SK-N-SH (cell line): Measurements from ENCODE around the gene NFX1. TPM values are rescaled to one million over a fixed set of nuclear protein-coding genes. Genes with fewer than 3 reads are reported as not detected.
"Not testable (repeated sequence)": the region's sequence is repeated elsewhere in the genome, so short reads cannot be mapped to it uniquely, and the experiment has no call there.

Experiments
- CTCF ChIA-PET: fragments of 300-600, 350-600 bp; formaldehyde crosslinking; extraction: SDS; loops from one replicate; lab custom pipeline; 2021; lab: Yijun Ruan, JAX
- POLR2A ChIA-PET: fragments of 350-600 bp; sonication (Branson Sonifier 250); formaldehyde crosslinking; extraction: SDS; loops from one replicate; lab custom pipeline; 2020; ENCODE audit warnings: antibody characterized with exemption, inconsistent platforms; lab: Yijun Ruan, JAX
- DNase-seq: peaks from one replicate; pipeline ENCODE4 v3.0.0; 2012
- H2AFZ ChIP-seq: fragments of 200-600 bp; sonication (generic); 2 replicates; pipeline ENCODE4 v1.8.1; 2016; ENCODE audit warnings: antibody characterized with exemption, mild to moderate bottlenecking, low read depth
- H3F3A ChIP-seq: fragments of 200-600 bp; sonication (generic); replicated peaks from 2 replicates; pipeline ENCODE3; 2016; ENCODE audit warnings: antibody characterized with exemption, mild to moderate bottlenecking; ENCODE audit not compliant: insufficient read depth
- H3K27ac ChIP-seq, 2 experiments: fragments of 200-500 bp in 1 of 2; fragments of 200-600 bp in 1 of 2; sonication (Bioruptor generic) in 1 of 2; sonication (generic), shearing (Covaris generic) in 1 of 2; 2 replicates each; pipeline versions ENCODE4 v1.5.1 to v1.6.1; 2014 to 2016; ENCODE audit warnings: low read depth in 2 of 2, inconsistent platforms in 1 of 2, low read length in 1 of 2, mild to moderate bottlenecking in 1 of 2, mixed read lengths in 1 of 2
- H3K27me3 ChIP-seq: fragments of 200-600 bp; sonication (generic), shearing (Covaris generic); 2 replicates; pipeline ENCODE4 v1.6.1; 2016; ENCODE audit warnings: mixed run types; ENCODE audit not compliant: insufficient read depth
- H3K36me3 ChIP-seq, 2 experiments: fragments of 200-500 bp in 1 of 2; fragments of 200-600 bp in 1 of 2; sonication (Bioruptor generic) in 1 of 2; sonication (generic) in 1 of 2; replicated peaks in 1 of 2; 2 replicates each; pipeline versions ENCODE3 to v1.5.1; 2014 to 2016; ENCODE audit warnings: low read length in 1 of 2, mild to moderate bottlenecking in 1 of 2; ENCODE audit not compliant: insufficient read depth in 2 of 2, control insufficient read depth in 1 of 2
- H3K4me1 ChIP-seq, 2 experiments: fragments of 200-500 bp in 1 of 2; fragments of 200-600 bp in 1 of 2; sonication (Bioruptor generic) in 1 of 2; sonication (generic), shearing (Covaris generic) in 1 of 2; 2 replicates each; pipeline versions ENCODE4 v1.5.1 to v1.6.1; 2014 to 2016; ENCODE audit warnings: low read depth in 1 of 2, low read length in 1 of 2, mixed run types in 1 of 2; ENCODE audit not compliant: insufficient read depth in 2 of 2, control insufficient read depth in 1 of 2
- H3K4me2 ChIP-seq: fragments of 200-600 bp; sonication (generic), shearing (Covaris generic); 2 replicates; pipeline ENCODE4 v1.6.1; 2017; ENCODE audit warnings: mixed run types
- H3K4me3 ChIP-seq, 2 experiments: fragments of 200-500 bp in 1 of 2; fragments of 200-600 bp in 1 of 2; sonication (Bioruptor generic) in 1 of 2; sonication (generic), shearing (Covaris generic) in 1 of 2; 2 replicates each; pipeline versions ENCODE4 v1.5.1 to v1.8.1; 2014 to 2016; ENCODE audit warnings: low read depth in 2 of 2, inconsistent platforms in 1 of 2, low read length in 1 of 2, mild to moderate bottlenecking in 1 of 2, mixed read lengths in 1 of 2, moderate library complexity in 1 of 2
- H3K79me2 ChIP-seq: fragments of 200-600 bp; sonication (generic); 2 replicates; pipeline ENCODE4 v1.8.1; 2017; ENCODE audit warnings: mild to moderate bottlenecking; ENCODE audit not compliant: insufficient read depth
- H3K9ac ChIP-seq: fragments of 200-600 bp; sonication (generic); 2 replicates; pipeline ENCODE4 v1.6.1; 2017; ENCODE audit warnings: mixed run types
- H3K9me2 ChIP-seq: fragments of 200-600 bp; sonication (generic); 2 replicates; pipeline ENCODE4 v1.6.1; 2017; ENCODE audit warnings: mixed run types
- H3K9me3 ChIP-seq: fragments of 200-600 bp; sonication (generic); 2 replicates; pipeline ENCODE4 v1.6.1; 2017; ENCODE audit warnings: mixed run types, mild to moderate bottlenecking, moderate library complexity
- H4K20me1 ChIP-seq: fragments of 200-600 bp; sonication (generic); 2 replicates; pipeline ENCODE4 v1.6.1; 2017; ENCODE audit warnings: mild to moderate bottlenecking, mixed run types; ENCODE audit not compliant: insufficient read depth
- CHD2 ChIP-seq: fragments of 150-350 bp; IDR thresholded peaks from 2 replicates; pipeline ENCODE4 v1.6.1; 2018; ENCODE audit warnings: low read length; ENCODE audit not compliant: partially characterized antibody
- ELF1 ChIP-seq: IDR thresholded peaks from 2 replicates; pipeline ENCODE4 v1.4.0; 2012
- EZH2phosphoT487 ChIP-seq: fragments of 200-600 bp; sonication (generic); IDR thresholded peaks from 2 replicates; pipeline ENCODE4 v1.6.1; 2017; ENCODE audit warnings: low read depth, mixed run types, mild to moderate bottlenecking, antibody characterized with exemption, moderate library complexity, borderline replicate concordance
- JUND ChIP-seq: IDR thresholded peaks from 2 replicates; pipeline ENCODE4 v1.4.0; 2012
- MEF2A ChIP-seq: IDR thresholded peaks from 2 replicates; pipeline ENCODE4 v1.4.0; 2012; ENCODE audit warnings: low read depth, borderline replicate concordance
- TAF1 ChIP-seq: IDR thresholded peaks from 2 replicates; pipeline ENCODE4 v1.6.1; 2012; ENCODE audit warnings: low read depth, mild to moderate bottlenecking, low read length, moderate library complexity, borderline replicate concordance
- WGBS: methylation state at CpG from one replicate; pipeline ENCODE4 v1.1.6; 2017; ENCODE audit warnings: low lambda C conversion rate; 5-methylcytosine and 5-hydroxymethylcytosine counted together
- polyA plus RNA-seq, 3 experiments: library from polyadenylated mRNA; depleted of rRNA; stranded (reverse); fragments of >200 nt; gene quantifications; 2 replicates each; pipeline ENCODE4 v1.2.3, GENCODE V29; 2012
- TF ChIP-seq, protein P1 (sequence below): IDR thresholded peaks from 2 replicates; pipeline ENCODE4 v1.4.0; 2012; ENCODE audit warnings: low read depth, borderline replicate concordance
- TF ChIP-seq, protein P2 (sequence below): fragments of 200-600 bp; sonication (generic); IDR thresholded peaks from 2 replicates; pipeline ENCODE4 v1.6.1; 2017; ENCODE audit warnings: antibody characterized with exemption, mild to moderate bottlenecking, moderate library complexity

Gene NFX1
- polyA plus RNA-seq, 1 of the 3 experiments (the other 2 are of a cell fraction), result 19.6 TPM

DNA sequence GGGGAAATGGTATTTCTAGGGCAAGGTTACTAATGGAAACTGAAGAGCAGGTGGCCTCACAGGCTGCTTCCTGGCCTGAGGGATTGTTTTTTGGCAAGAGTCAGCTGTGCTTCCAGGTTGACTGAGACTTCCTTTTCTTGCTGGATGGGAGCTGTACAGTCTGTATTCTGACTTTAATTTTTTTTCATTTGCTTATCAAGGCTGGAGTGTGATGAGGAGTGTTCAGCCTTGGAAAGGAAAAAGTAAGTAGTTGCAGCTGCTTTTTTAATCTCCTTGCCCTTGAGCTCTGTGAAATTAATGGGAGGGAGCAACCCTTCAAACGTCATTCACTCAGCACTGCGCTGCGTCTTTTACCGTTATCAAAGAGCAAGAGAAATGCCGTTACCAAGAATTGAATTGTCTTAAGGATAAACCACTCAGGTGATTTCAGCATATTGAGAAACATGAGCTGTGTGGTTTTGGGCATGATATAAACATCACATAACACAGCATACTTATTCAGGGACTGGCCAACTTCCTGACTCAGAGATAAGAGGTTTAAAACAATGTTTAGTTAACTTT, 64.4 kb downstream of the NFX1 start (continued):
- TF ChIP-seq, protein P1, sequence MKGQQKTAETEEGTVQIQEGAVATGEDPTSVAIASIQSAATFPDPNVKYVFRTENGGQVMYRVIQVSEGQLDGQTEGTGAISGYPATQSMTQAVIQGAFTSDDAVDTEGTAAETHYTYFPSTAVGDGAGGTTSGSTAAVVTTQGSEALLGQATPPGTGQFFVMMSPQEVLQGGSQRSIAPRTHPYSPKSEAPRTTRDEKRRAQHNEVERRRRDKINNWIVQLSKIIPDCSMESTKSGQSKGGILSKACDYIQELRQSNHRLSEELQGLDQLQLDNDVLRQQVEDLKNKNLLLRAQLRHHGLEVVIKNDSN, result no peak
- TF ChIP-seq TAF1 (no peak), CHD2 (no peak), MEF2A (no peak), EZH2phosphoT487 (no peak), JUND (no peak)

DNA sequence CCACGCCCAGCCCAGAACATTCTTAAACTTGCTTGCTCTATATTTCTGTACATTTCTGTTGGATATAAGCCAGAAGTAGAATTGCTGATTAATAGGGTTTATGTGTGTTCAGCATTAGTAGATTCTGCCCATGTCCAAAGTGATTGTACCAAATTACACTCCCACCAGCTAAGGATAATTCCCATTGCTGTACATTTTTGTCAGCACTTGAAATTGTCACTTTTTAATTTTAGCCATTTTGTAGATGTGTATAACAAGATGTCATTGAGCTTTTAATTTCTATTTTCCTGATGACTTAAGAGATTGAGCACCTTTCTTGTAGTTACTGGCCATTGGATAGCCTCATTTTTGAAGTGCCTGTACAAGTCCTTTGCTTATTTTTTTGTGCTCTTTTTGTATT, 65.6 kb downstream of the NFX1 start:
- H3K36me3 ChIP-seq, result peaks cover 6 to 9% of the 10 kb centered on the region in 2 experiments
- H3K9me3 ChIP-seq, result no peaks in the 10 kb centered on the region
- WGBS, result 86% methylated on average over 1 of the region's 1 CpG
- H3F3A ChIP-seq, result peaks cover 5% of the 10 kb centered on the region
- H3K4me1 ChIP-seq, result peaks cover 0 to 3% of the 10 kb centered on the region in 2 experiments; a peak in 1 of 4 replicates
- ChIA-PET CTCF (interaction anchor here (0.7 to 4.4 kb wide), 2 partner anchors 9 to 19 kb away, joined by 3 to 17 read pairs; no protein-coding TSS in a partner anchor), POLR2A (no interaction called here)
- H4K20me1 ChIP-seq, result no peaks in the 10 kb centered on the region
- DNase-seq, result no peak
- no peak overlapping the region for H3K9ac ChIP-seq
- no peaks in the 10 kb centered on the region for H3K9me2 ChIP-seq
- no peak overlapping the region for H3K27ac ChIP-seq
- no peaks in the 10 kb centered on the region for H3K27me3 ChIP-seq
- H3K4me3 ChIP-seq, result no peak overlapping the region
- TF ChIP-seq, protein P2, sequence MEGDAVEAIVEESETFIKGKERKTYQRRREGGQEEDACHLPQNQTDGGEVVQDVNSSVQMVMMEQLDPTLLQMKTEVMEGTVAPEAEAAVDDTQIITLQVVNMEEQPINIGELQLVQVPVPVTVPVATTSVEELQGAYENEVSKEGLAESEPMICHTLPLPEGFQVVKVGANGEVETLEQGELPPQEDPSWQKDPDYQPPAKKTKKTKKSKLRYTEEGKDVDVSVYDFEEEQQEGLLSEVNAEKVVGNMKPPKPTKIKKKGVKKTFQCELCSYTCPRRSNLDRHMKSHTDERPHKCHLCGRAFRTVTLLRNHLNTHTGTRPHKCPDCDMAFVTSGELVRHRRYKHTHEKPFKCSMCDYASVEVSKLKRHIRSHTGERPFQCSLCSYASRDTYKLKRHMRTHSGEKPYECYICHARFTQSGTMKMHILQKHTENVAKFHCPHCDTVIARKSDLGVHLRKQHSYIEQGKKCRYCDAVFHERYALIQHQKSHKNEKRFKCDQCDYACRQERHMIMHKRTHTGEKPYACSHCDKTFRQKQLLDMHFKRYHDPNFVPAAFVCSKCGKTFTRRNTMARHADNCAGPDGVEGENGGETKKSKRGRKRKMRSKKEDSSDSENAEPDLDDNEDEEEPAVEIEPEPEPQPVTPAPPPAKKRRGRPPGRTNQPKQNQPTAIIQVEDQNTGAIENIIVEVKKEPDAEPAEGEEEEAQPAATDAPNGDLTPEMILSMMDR, result no peak
- TF ChIP-seq ELF1, result no peak
- H2AFZ ChIP-seq, result no peak overlapping the region
- no peaks in the 10 kb centered on the region for H3K79me2 ChIP-seq
- H3K4me2 ChIP-seq, result no peak overlapping the region

DNA sequence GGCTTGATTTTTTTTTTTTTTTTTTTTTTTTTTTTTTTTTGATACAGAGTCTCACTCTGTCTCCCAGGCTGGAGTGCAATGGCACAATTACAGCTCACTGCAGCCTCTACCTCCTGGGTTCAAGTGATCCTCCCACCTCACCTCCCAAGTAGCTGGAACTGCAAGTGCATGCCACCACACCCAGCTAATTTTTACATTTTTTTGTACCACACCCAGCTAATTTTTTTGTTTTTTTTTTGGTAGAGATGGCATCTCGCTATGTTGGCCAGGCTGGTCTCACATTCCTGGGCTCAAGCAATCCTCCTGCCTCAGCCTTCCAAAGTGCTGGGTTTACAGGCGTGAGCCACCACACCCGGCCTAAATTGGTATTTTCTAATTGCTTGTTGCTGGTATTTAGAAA, 68.3 kb downstream of the NFX1 start:
- H3K4me3 ChIP-seq, H3K27me3 ChIP-seq, H2AFZ ChIP-seq, CTCF ChIA-PET, POLR2A ChIA-PET, H3K4me2 ChIP-seq, H4K20me1 ChIP-seq, H3K9ac ChIP-seq, DNase-seq, H3K79me2 ChIP-seq, H3K27ac ChIP-seq, H3F3A ChIP-seq, H3K4me1 ChIP-seq, H3K9me3 ChIP-seq, H3K9me2 ChIP-seq: not testable (repeated sequence)
- whole genome bisulfite sequencing, result 98% methylated on average over 3 of the region's 3 CpGs
- peaks cover 6 to 10% of the 10 kb centered on the region in 2 experiments for H3K36me3 ChIP-seq
